T-helper 1 cell treated with Interleukin-12 subunit alpha and Interleukin-12 subunit beta and Interleukin-4 antibody, amounts not matched to agents 30 μg/mL and 1 μg/mL, for 36 hours (primary cell): ENCODE results near the gene POR.

ENCODE experiments used
- H3K27ac Mint-ChIP-seq: one replicate; pipeline ENCODE4 v1.8.0; 2021; ENCODE audit warnings: mild to moderate bottlenecking, mixed read lengths
- H3K27me3 Mint-ChIP-seq: one replicate; pipeline ENCODE4 v1.8.0; 2021; ENCODE audit warnings: low read depth, mixed read lengths
- H3K36me3 Mint-ChIP-seq: one replicate; pipeline ENCODE4 v1.8.0; 2021; ENCODE audit warnings: low read depth, mixed read lengths
- H3K4me1 Mint-ChIP-seq: one replicate; pipeline ENCODE4 v1.8.0; 2021; ENCODE audit warnings: low read depth, mixed read lengths
- H3K4me3 Mint-ChIP-seq: one replicate; pipeline ENCODE4 v1.8.0; 2021; ENCODE audit warnings: mild to moderate bottlenecking, moderate library complexity, mixed read lengths
- H3K9me3 Mint-ChIP-seq: one replicate; pipeline ENCODE4 v1.8.0; 2021; ENCODE audit warnings: mixed read lengths

Gene POR

DNA sequence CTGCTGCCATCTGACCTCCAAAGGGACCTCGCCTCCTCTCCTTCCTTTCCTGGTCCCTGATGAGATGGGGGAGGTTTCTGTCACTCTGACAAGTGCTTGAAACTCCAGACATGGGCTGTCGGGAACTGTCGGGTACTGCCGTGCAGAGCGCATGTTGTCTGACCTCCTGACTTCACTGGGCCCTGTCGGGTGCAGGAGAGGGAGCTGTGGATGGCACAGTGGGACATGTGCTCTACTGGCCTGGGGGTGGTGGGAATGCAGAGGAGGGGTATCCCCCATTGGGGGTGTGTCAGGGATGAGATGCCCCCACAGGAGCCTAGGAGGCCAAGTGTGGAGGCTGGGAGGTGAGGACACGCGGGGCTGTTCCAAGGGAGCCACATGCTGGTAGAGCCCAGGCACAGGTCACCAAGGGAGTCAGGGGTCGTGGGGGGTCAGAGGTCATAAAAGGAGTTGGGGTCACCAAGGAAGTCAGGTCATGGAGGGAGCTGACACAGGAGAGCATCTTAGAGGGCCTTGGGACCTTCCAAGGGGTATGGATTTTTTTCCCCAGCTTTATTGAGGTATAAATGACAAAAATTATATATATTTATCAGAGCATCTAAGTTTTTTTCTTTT, 48.5 kb downstream of the POR start:
- Mint-ChIP-seq H3K27me3 (no peaks in the 10 kb centered on the region), H3K4me3 (no peak overlapping the region), H3K9me3 (no peaks in the 10 kb centered on the region), H3K36me3 (peaks cover 6% of the 10 kb centered on the region), H3K27ac (no peak overlapping the region), H3K4me1 (peaks cover 2% of the 10 kb centered on the region)

DNA sequence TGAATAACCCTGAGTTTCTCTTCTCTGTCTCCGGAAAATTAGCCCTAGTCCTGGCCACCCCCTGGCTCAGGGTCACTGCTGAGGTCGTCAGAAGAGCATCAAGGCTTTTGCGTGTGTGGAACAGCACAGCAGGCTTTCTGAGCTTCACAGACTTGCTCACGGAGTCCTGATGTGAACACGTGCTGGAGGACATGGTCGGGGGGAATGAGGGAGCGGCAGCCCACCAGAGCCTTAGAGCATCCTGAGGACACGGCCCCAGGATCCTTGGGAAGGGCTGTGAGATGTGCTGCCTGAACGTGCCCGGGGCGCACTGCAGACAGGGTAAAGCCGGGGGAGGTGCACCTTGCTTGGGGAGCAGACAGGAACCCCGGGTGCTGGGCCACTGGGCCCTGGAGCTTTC, 50.7 kb downstream of the POR start:
- Mint-ChIP-seq H3K27ac (no peak overlapping the region), H3K36me3 (peaks cover 4% of the 10 kb centered on the region), H3K4me3 (no peak overlapping the region), H3K9me3 (no peaks in the 10 kb centered on the region), H3K4me1 (peaks cover 4% of the 10 kb centered on the region), H3K27me3 (no peaks in the 10 kb centered on the region)

DNA sequence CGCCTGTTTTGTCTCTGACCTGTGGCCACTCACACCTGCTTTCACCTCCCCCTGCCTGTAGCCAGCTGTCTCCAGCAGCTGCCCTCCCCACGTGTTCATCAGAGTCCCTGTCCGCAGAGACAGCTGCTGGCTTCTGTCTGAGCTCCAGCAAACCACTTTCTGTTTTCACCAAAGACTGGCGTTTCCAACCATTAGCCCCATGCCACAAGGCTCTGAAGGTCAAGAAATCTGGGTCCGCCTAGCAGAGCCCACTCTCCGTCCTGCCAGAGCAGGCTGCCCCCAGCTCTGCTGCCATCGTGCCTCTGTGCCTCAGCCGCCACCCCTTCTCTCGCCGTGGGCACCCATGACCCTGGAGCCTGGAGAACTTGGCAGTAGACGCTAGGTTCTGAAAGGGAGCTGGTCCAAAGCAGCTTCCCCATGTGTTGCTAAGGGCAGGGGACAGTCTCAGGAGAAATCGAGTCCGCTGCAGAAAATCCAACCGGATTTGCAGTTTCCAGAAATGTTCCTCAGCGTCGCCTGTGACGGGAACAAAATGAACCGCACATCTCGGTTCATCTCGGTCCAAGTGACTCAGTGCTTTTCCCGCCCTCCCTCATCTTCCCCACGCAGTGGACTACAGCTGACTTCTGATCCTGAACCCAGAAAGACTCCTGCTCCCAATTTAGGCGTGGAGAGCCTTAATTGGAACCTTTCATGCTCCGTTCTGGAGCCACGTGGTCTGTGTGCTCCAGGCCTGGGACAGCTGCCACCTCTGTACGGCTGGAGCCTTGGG, 51.4 kb downstream of the POR start:
- Mint-ChIP-seq H3K4me3 (no peak overlapping the region), H3K27me3 (no peaks in the 10 kb centered on the region), H3K4me1 (peaks cover 4% of the 10 kb centered on the region), H3K9me3 (no peaks in the 10 kb centered on the region), H3K36me3 (peaks cover 4% of the 10 kb centered on the region), H3K27ac (no peak overlapping the region)

DNA sequence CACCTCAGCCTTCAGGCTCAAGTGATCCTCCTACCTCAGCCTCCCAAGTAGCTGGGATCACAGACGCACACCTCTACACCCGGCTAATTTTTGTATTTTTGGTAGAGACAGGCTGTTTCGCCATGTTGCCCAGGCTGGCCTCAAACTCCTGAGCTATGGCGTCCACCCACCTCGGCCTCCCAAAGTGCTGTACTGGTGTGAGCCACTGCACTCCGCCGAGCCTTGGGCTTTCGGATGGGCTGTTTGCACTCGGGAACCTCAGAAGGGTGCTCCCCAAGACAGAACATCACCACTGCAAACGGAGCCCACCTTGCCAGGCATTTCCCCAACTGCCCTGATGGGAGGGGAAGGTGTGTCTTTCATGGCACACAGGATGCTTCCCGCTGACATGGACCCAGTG, 52.1 kb downstream of the POR start:
- H3K9me3 Mint-ChIP-seq, result no peaks in the 10 kb centered on the region
- H3K27ac Mint-ChIP-seq, result no peak overlapping the region
- H3K4me1 Mint-ChIP-seq, result peaks cover 4% of the 10 kb centered on the region
- H3K27me3 Mint-ChIP-seq, result no peaks in the 10 kb centered on the region
- no peak overlapping the region for H3K4me3 Mint-ChIP-seq
- peaks cover 6% of the 10 kb centered on the region for H3K36me3 Mint-ChIP-seq

DNA sequence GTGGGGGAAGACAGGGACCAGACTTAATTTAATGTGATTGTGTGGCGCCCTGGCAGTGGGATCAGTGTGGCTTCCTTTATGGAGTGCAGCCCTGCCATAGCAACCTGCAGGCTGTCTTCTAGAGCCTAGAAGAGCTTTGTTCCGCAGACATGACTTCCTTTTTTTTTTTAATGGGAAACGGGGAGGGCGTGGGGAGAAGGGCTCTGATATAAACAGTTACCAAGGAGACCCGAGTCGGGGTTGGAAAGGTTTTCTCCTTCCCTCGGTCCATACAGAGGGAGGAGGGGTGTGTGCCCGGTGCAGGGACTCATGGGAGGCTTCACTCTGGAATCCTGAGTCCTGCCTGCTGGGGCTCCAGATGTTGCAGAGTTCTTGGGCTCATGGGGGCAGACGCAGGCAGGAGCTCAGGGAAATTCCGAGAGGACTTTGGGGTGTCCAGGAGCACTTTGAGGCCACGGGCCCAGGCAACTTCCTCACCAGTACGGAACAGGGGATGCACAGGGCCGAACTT, 52.6 kb downstream of the POR start:
- peaks cover 4% of the 10 kb centered on the region for H3K4me1 Mint-ChIP-seq
- H3K27ac Mint-ChIP-seq, result no peak overlapping the region
- H3K27me3 Mint-ChIP-seq, result no peaks in the 10 kb centered on the region
- peaks cover 7% of the 10 kb centered on the region for H3K36me3 Mint-ChIP-seq
- H3K9me3 Mint-ChIP-seq, result no peaks in the 10 kb centered on the region
- no peak overlapping the region for H3K4me3 Mint-ChIP-seq

DNA sequence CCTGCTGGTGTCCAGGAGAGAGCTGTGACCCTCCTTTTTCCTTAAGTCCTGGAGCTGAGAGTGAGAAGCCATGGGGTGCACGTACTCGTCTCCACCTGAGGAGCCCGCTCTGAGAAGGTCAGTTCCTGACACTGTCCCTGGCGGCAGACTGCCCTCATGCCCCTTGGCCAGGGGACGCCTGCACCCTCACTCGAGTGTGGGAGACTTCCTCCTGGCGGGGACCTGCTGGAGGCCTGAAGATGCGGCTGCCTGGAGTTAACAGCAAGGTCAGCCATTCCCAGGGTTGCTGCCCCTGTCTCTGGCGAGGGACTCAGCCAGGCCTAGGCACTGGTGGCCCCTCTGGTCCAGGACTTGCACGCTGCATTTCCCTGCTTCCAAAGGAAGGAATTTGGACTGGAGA, 53.1 kb downstream of the POR start:
- Mint-ChIP-seq H3K27ac (no peak overlapping the region), H3K27me3 (no peaks in the 10 kb centered on the region), H3K4me3 (no peak overlapping the region), H3K4me1 (peaks cover 2% of the 10 kb centered on the region), H3K9me3 (no peaks in the 10 kb centered on the region), H3K36me3 (peaks cover 6% of the 10 kb centered on the region)

DNA sequence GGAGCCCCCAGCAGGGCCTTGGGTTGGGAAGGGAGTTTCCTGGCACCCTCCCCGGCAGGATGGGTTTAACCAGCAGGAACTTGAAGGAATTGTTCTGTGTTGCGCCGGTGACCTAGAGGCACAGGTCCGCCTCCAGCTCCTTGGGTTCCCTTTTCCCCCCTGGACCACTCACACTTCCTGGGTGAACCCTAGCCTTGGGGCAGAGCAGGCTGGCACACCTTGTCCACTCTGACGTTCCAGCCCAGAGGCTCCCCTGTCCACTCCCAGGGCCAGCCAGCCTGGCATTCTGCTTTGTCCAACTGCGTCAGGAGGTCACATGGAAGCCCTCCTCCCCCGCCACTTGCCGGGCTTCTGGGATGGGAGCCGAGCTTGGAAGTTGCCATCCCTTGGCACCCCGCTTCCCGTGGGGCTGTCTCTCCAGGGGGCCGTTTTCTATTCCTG, 53.6 kb downstream of the POR start:
- H3K27ac Mint-ChIP-seq, result no peak overlapping the region
- no peaks in the 10 kb centered on the region for H3K9me3 Mint-ChIP-seq
- H3K4me3 Mint-ChIP-seq, result no peak overlapping the region
- peaks cover 6% of the 10 kb centered on the region for H3K36me3 Mint-ChIP-seq
- H3K27me3 Mint-ChIP-seq, result no peaks in the 10 kb centered on the region
- peaks cover 2% of the 10 kb centered on the region for H3K4me1 Mint-ChIP-seq

DNA sequence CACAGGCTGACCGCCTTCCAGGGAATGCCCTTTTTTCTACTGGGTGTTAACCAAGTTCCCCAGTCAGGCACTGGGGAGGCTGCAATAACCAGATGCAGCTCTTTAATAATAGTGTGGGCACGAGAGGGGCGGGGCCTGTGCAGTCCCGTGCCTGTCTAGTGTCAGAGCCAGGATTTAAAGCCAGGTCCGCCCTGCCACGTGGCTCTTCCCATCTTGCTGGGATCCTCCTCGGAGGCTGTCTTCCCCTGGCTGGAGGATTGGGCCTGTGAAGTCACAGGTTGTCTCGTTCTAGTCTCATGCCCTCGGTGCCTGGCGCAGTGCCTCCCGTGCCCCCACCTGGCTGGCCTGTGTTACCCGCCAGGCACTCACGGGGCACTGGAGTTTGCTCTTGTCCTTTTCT, 54.2 kb downstream of the POR start:
- H3K36me3 Mint-ChIP-seq, result peaks cover 12% of the 10 kb centered on the region

DNA sequence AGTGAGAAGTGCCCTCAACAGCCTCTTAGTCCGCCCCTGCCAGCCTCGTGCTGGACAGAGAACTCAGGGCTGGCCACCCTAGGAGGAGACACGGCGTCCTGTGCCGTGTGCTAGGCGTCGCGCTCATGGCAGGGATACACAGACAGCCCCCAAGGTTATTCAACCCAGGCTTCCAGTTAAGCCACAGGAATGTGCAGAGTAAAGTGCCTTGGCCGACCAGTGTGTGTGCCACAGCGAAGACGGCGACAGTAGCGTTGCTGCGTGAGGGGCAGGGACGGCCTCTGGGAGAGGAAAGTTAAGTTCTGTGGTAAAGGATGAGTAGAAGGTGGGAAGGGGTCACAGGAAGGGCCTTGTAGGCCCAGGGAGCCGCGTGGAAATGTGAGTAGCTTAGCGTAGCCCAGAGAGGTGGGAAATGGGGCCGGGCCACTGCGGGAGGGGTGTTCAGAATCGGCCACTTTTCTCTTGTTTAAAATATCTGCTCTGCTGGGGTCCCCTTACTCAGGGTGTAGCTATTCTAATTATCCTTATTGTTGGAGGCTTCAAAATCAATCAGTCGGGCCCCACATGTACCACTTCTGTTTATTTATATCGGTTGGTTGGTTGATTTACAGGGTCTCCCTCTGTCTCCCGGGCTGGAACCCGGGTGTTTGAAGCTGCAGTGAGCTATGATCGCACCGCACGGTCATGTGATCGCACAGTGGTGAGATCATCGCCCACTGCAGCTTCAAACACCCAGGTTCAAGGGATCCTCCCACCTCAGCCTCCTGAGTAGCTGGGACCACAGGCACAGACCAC, 54.9 kb downstream of the POR start:
- Mint-ChIP-seq H3K4me3 (no peak overlapping the region), H3K36me3 (peaks cover 14% of the 10 kb centered on the region), H3K9me3 (no peaks in the 10 kb centered on the region), H3K4me1 (peaks cover 2% of the 10 kb centered on the region), H3K27me3 (no peaks in the 10 kb centered on the region), H3K27ac (no peak overlapping the region)

More for the DNA sequence above, 54.2 kb downstream of the POR start:
- H3K27me3 Mint-ChIP-seq, result no peaks in the 10 kb centered on the region
- H3K9me3 Mint-ChIP-seq, result no peaks in the 10 kb centered on the region
- H3K4me1 Mint-ChIP-seq, result peaks cover 2% of the 10 kb centered on the region
- H3K27ac Mint-ChIP-seq, result no peak overlapping the region
- no peak overlapping the region for H3K4me3 Mint-ChIP-seq

DNA sequence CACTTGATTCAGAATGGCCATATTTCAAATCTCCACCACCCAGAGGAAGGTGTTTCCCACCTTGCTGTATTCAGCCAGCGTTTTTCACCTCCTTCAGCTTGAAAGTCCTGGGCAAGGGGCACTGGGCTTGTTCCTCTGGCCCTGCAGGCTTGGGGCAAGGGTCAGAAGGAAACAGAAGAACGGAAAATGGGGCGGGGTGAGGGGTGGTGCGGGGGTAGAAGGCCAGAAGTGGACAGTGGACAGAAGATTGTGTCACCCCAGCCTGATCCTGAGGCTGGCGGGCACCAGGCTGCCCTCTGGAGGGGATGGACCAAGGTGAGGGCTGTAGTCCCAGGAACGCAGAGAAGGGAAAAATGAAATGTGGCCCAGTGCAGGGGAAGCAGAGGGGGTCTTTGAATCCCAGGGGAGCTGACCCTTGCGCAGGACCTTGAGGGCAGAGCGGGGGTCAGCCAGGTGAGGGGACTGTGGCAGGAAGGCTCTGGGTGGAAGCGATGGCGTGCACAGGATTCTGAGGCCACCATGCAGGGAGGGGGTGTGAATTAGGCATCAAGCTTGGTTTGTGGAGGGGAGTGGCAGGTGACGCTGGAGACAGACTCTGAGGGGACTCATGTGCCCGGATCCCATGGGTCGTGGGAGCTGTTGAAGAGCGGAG, 56.5 kb downstream of the POR start:
- Mint-ChIP-seq H3K36me3 (peaks cover 14% of the 10 kb centered on the region), H3K4me3 (no peak overlapping the region), H3K27me3 (no peaks in the 10 kb centered on the region), H3K27ac (no peak overlapping the region), H3K9me3 (no peaks in the 10 kb centered on the region), H3K4me1 (peaks cover 2% of the 10 kb centered on the region)

DNA sequence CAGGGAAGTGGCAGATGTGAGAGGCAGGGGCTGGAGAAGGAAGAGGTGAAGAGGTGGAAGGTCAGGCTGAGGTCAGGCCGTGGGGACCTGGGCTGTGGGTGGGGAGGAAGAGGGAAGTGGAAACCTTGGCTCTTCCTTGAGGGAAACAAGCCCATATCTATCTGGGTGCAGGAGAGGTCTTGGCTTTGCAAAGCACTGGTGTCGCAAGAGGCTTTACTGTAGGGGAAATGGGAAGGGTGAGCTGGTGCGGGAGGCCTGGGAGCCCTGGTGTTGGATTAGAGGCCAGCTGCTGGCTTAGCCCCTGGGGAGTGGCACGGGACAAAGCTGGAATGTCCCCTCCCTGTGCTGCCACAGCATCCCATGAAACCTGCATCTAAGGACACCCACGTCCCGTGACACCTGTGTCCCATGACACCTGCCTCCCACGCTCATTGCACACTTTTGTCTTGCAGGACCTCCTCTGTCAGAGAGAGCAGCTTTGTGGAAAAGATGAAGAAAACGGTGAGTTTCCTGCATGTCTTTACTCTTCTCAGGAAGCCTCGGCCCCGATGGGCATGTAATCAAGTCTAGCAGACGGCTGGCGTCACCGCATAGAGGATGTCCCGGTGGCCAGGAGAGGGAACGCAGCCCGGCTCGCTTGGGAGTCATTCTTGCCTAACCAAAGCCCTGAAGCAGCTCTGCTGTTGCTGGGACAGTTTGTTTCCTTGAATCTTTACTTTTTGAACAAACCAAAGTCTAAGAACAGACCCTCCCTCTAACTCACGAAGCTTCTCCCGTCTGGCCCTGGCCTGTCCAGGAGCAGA, 57.2 kb downstream of the POR start:
- Mint-ChIP-seq H3K36me3 (peaks cover 14% of the 10 kb centered on the region), H3K27ac (peak overlapping the region; percentile 19), H3K4me1 (peaks cover 2% of the 10 kb centered on the region), H3K9me3 (no peaks in the 10 kb centered on the region), H3K4me3 (no peak overlapping the region), H3K27me3 (no peaks in the 10 kb centered on the region)

DNA sequence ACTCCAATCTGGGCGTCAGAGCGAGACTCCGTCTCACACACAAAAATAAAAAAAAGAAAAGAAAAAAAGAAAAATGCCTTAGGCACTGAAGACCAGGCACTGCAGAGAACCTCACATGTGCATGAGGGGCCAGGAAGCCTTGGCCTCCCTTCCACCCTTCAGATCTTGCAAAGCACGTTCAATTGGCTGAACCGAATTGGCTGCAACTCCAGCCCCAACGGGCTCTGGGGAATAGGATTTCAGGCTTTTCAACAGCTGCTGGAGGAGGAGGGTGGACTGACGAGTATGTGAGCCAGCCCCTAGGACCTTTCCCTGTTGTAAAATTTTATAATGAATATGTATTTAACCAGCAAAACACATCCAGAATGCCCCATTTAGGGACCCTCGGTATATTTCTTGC, 62.8 kb downstream of the POR start:
- Mint-ChIP-seq H3K9me3 (no peaks in the 10 kb centered on the region), H3K27me3 (no peaks in the 10 kb centered on the region), H3K36me3 (peaks cover 10% of the 10 kb centered on the region), H3K4me3 (no peak overlapping the region), H3K4me1 (no peaks in the 10 kb centered on the region), H3K27ac (no peak overlapping the region)

DNA sequence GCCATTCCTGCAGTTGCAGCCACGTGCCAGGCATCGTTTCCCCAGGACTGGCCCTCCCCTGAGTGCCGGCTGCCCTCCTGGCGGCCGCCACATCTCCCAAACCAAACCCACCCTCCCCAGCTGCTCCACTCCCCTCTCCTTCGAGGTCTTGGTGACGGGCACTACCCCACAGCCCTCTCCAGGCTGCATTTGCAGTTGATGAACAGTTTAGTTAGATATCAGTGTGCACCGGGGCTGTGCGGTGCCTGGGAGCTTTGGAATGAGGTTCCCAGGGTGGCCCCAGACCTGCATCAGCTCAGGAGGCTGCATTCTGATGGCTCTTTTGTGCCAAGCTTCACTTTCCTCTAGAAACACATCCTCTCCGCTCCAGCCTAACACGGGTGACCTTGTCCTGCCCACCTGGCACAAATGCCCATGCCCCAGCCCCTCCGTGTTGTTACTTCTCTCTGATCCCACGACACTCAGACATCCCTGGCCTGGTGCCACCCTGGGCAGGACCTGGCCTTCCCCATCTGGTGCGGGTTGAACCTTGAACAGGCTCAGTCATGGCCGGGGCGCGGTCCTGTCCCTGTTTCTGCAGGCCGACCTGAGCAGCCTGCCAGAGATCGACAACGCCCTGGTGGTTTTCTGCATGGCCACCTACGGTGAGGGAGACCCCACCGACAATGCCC, 64.9 kb downstream of the POR start:
- no peak overlapping the region for H3K27ac Mint-ChIP-seq

More for the DNA sequence above, 64.9 kb downstream of the POR start:
- Mint-ChIP-seq H3K27me3 (no peaks in the 10 kb centered on the region), H3K36me3 (peaks cover 2% of the 10 kb centered on the region), H3K4me1 (no peaks in the 10 kb centered on the region), H3K4me3 (no peak overlapping the region), H3K9me3 (no peaks in the 10 kb centered on the region)
